ENCODE results near the gene TMEM165. TPM values are rescaled to one million over a fixed set of nuclear protein-coding genes. Genes with fewer than 3 reads are reported as not detected.

TMEM165 gene
- total RNA-seq, 1 experiment from 2014 or later = 119 TPM

DNA sequence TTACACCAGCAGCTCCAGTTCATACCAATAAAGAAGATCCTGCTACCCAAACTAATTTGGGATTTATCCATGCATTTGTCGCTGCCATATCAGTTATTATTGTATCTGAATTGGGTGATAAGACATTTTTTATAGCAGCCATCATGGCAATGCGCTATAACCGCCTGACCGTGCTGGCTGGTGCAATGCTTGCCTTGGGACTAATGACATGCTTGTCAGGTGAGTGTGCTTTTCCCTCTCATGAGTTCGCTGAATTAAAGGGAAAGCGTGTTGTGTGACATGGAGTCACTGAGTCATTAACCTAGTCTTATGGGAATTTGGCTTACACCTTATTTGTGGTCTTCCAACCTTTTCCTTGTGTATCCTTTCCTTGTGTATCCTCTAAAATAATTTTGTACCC, 15.9 kb downstream of the TMEM165 start:
- peak; percentile 23 for DNase-seq (ENCODE audit: unreplicated experiment)
- Mint-ChIP-seq H3K27me3 (ENCODE audit: insufficient read depth, unreplicated experiment) (no peaks in the 10 kb centered on the region), H3K36me3 (ENCODE audit: insufficient read depth, unreplicated experiment) (peaks cover 42% of the 10 kb centered on the region), H3K27ac (ENCODE audit: low read depth, unreplicated experiment) (no peak overlapping the region), H3K4me1 (ENCODE audit: insufficient read depth, unreplicated experiment) (peaks cover 9% of the 10 kb centered on the region), H3K9me3 (ENCODE audit: unreplicated experiment) (no peaks in the 10 kb centered on the region), H3K4me3 (ENCODE audit: unreplicated experiment) (no peak overlapping the region)
- TF ChIP-seq, protein P1, sequence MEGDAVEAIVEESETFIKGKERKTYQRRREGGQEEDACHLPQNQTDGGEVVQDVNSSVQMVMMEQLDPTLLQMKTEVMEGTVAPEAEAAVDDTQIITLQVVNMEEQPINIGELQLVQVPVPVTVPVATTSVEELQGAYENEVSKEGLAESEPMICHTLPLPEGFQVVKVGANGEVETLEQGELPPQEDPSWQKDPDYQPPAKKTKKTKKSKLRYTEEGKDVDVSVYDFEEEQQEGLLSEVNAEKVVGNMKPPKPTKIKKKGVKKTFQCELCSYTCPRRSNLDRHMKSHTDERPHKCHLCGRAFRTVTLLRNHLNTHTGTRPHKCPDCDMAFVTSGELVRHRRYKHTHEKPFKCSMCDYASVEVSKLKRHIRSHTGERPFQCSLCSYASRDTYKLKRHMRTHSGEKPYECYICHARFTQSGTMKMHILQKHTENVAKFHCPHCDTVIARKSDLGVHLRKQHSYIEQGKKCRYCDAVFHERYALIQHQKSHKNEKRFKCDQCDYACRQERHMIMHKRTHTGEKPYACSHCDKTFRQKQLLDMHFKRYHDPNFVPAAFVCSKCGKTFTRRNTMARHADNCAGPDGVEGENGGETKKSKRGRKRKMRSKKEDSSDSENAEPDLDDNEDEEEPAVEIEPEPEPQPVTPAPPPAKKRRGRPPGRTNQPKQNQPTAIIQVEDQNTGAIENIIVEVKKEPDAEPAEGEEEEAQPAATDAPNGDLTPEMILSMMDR (IDR thresholded peaks at IDR 0.05; ENCODE audit: unreplicated experiment) = no peak
- ChIA-PET POLR2A (interaction anchor here (1.0 to 1.7 kb wide), 2 partner anchors 14 to 16 kb away, joined by 3 to 11 read pairs; partner anchors contain the start of gene TMEM165), CTCF (interaction anchor here (0.9 kb wide), 1 partner anchor 440 kb away, joined by 3 read pairs; no protein-coding TSS in a partner anchor)
- no TSS peak for BruUV-seq (replicated peaks)
- intact Hi-C loops (cut with micrococcal nuclease) = no loop called here

DNA sequence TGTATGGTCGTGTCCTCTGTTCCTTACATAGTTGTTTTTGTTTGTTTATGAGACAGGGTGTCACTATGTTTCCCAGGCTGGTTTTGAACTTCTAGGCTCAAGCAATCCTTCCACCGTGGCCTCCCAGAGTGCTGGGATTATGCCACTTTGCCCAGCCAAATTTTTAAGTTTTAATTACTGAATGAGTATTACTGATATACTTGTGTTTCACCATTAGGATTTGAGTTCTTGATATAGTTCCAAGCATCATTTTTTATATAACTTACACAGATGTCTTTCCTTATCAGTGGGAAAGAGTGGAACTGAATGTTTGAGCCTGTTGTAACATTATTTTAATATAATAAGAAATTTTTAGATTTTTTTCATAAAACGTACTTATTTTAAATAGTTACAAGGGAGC, 20.4 kb downstream of the TMEM165 start:
- Mint-ChIP-seq H3K4me1 (ENCODE audit: insufficient read depth, unreplicated experiment) (no peaks in the 10 kb centered on the region), H3K9me3 (ENCODE audit: unreplicated experiment) (no peaks in the 10 kb centered on the region), H3K36me3 (ENCODE audit: insufficient read depth, unreplicated experiment) (peaks cover 81% of the 10 kb centered on the region), H3K4me3 (ENCODE audit: unreplicated experiment) (no peak overlapping the region), H3K27me3 (ENCODE audit: insufficient read depth, unreplicated experiment) (no peaks in the 10 kb centered on the region), H3K27ac (ENCODE audit: low read depth, unreplicated experiment) (no peak overlapping the region)
- BruUV-seq (replicated peaks) = no TSS peak
- POLR2A ChIA-PET = interaction anchor here (1.5 to 2.9 kb wide), 4 partner anchors 10 to 70 kb away, joined by 4 to 11 read pairs (median 4); partner anchors contain the start of gene SRD5A3
- DNase-seq (ENCODE audit: unreplicated experiment) = no peak
- TF ChIP-seq, protein P1 (IDR thresholded peaks at IDR 0.05; ENCODE audit: unreplicated experiment) = no peak
- CTCF ChIA-PET = interaction anchor here (0.6 to 2.6 kb wide), 5 partner anchors 17 to 1611 kb away, joined by 3 to 9 read pairs (median 3); no protein-coding TSS in a partner anchor
- intact Hi-C loops (cut with micrococcal nuclease) = no loop called here

DNA sequence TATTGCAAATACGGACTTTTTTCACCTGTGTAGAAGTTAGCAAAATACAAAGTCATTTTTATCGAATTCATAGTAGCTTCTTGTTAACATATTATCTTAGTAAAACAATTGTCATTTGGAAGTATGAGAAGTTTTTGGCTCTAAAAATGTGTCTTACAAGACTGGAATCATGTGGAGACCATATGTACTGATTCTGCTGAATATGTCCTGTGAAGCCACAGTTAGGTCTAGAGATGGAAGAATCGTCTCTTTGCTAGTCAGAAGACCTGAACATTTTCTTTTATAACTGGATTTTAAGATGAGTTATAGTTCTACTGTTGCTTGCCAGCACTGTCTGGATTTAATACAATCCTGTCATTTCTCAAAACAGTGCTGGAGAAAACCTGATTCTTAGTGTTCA, 29.0 kb downstream of the TMEM165 start:
- Mint-ChIP-seq H3K4me1 (ENCODE audit: insufficient read depth, unreplicated experiment) (peaks cover 17% of the 10 kb centered on the region), H3K27me3 (ENCODE audit: insufficient read depth, unreplicated experiment) (no peaks in the 10 kb centered on the region), H3K9me3 (ENCODE audit: unreplicated experiment) (no peaks in the 10 kb centered on the region), H3K27ac (ENCODE audit: low read depth, unreplicated experiment) (peak overlapping the region; percentile 5), H3K36me3 (ENCODE audit: insufficient read depth, unreplicated experiment) (peaks cover 100% of the 10 kb centered on the region), H3K4me3 (ENCODE audit: unreplicated experiment) (no peak overlapping the region)
- BruUV-seq (replicated peaks) = no TSS peak
- ChIA-PET POLR2A (interaction anchor here (0.8 to 2.4 kb wide), 4 partner anchors 12 to 29 kb away, joined by 4 to 8 read pairs (median 6); partner anchors contain the start of gene TMEM165), CTCF (interaction anchor here (1.2 kb wide), 1 partner anchor 78 kb away, joined by 3 read pairs; no protein-coding TSS in a partner anchor)
- TF ChIP-seq, protein P1 (IDR thresholded peaks at IDR 0.05; ENCODE audit: unreplicated experiment) = no peak
- DNase-seq (ENCODE audit: unreplicated experiment) = no peak
- intact Hi-C loops (cut with micrococcal nuclease) = loop anchor here (5.0 kb wide), 1 partner anchor 77 kb away; the partner anchor contains the start of gene SRD5A3

DNA sequence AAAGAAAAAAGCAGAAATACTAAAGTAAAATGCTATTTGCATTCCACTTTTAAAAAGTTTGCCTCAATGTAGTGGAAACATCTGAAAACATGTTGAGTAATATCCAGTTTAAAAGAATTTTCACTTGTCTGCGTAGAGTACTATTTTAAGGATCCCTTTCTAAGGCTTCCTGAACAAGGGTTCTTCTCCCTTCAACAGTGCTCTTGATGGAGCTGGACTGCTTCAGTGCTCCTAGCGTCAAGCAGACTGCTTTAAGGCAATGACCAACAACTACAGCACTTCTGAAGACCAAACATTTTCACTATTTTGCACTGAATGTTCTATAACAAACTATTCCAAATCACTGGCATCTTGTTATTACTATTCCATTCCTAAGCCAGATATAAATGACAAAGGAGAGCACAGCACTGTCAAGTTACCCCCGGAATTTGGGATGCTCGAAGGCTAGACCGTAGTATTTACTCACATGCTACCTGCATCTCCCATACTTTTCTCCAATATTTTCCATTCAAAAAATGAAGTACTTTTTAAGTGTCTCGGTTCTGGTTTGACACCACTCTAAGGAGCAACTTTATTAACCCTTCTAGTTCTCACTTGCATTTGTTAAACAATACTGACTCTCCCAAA, 36.1 kb downstream of the TMEM165 start:
- H3K27ac Mint-ChIP-seq (ENCODE audit: low read depth, unreplicated experiment) = no peak overlapping the region
- intact Hi-C loops (cut with micrococcal nuclease) = no loop called here
- peaks cover 83% of the 10 kb centered on the region for H3K36me3 Mint-ChIP-seq (ENCODE audit: insufficient read depth, unreplicated experiment)
- DNase-seq (ENCODE audit: unreplicated experiment) = no peak
- H3K4me3 Mint-ChIP-seq (ENCODE audit: unreplicated experiment) = no peak overlapping the region
- TF ChIP-seq, protein P1 (IDR thresholded peaks at IDR 0.05; ENCODE audit: unreplicated experiment) = no peak
- ChIA-PET POLR2A (interaction anchor here (0.7 to 1.3 kb wide), 4 partner anchors 10 to 302 kb away, joined by 3 to 5 read pairs (median 4); partner anchors contain the start of genes SRD5A3 and TMEM165), CTCF (interaction anchor here (0.6 to 1.5 kb wide), 3 partner anchors 14 to 1941 kb away, joined by 4 read pairs; no protein-coding TSS in a partner anchor)
- H3K9me3 Mint-ChIP-seq (ENCODE audit: unreplicated experiment) = no peaks in the 10 kb centered on the region
- BruUV-seq (replicated peaks) = no TSS peak
- no peaks in the 10 kb centered on the region for H3K4me1 Mint-ChIP-seq (ENCODE audit: insufficient read depth, unreplicated experiment)
- H3K27me3 Mint-ChIP-seq (ENCODE audit: insufficient read depth, unreplicated experiment) = no peaks in the 10 kb centered on the region
